Activated T-cell treated with anti-CD3 and anti-CD28 coated beads, Interleukin-2, amount 50 U/mL, for 1 hour (primary cell): ENCODE results near the gene RHBDD1.

Experiments
- DNase-seq: peaks from one replicate; pipeline ENCODE4 v3.0.0-alpha.2; 2020

The RHBDD1 gene

GRCh38 chr2:226994775-226995174, 158.9 kb downstream of the RHBDD1 start:
- DNase-seq: no peak

DNA sequence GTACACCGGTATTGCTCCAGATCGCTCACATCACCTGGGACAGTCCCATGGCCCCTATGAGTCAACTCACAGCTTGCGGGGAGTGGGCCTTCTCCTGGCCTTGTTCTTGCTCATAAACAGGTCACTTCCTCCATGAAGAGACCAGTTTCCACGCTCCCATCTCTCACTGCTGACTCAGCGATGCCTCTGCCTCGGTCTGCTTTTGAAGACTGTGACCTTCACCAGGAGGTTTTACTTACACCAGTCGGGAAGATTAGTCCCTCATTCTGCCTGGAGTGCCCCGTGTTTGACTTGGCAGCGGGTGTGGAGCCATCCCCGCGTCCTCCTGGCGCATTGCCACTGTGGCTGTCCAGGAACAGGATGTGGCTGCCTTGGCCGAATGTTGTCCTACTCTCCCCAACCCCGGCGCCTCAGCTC, 159.8 kb downstream of the RHBDD1 start:
- no peak for DNase-seq

- DNase-seq: no peak
Observed at GRCh38 chr2:226999661-227000060, 163.8 kb downstream of the RHBDD1 start.

- no peak for DNase-seq
Observed at GRCh38 chr2:227000123-227000522, 164.3 kb downstream of the RHBDD1 start.

DNA sequence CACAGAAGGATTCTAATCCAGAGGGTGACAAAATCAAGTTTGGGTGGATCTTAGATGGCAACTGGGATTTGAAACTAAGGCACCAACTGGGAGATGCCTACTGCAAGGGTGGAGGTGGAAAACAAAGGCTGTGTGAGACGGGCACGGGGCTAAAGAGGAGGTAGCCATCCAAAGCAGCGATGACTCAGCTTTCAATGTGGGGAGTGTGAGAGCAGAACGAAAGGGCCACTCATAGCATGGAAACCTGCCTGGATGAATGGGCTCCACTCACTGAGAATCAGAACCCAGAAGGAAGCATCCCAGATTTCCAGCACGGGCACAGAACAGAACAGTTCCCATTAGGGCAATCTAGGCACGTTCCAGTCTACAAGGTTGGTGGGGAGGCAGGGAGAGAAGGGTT, 168.6 kb downstream of the RHBDD1 start:
- DNase-seq: no peak

DNA sequence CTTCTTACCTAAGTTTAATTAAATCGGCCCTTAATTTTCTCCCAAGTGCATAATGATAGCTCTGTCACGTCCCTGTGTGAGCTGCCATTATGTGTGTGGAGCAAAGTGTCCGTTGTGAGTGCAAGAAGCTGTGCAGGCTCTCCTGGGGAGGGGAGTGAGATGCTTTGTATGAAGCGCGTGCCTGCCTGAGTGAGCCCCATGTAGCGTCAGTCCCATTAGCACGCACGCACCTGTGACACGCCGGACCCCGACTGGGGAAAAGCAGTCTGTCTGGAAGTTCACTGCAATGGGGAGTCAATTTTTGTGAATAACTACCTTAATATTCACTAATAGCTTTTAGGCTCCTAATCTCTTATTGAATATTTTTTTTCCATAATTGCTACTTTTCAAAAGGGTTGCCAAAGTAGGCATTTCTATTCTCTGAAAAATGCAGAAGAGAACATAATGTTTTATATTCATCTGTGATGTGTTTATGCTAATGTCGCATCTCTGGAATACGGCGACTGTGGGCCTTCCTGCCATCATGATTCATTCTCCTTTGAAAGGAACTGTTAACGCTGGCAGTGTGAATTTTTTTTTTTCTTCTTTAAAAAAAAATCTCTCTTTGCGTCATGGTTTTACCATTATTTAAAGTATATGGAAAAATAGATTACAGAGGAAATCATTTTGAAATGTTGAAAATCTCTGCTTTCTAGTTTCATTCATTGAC, 170.5 kb downstream of the RHBDD1 start:
- no peak for DNase-seq

DNA sequence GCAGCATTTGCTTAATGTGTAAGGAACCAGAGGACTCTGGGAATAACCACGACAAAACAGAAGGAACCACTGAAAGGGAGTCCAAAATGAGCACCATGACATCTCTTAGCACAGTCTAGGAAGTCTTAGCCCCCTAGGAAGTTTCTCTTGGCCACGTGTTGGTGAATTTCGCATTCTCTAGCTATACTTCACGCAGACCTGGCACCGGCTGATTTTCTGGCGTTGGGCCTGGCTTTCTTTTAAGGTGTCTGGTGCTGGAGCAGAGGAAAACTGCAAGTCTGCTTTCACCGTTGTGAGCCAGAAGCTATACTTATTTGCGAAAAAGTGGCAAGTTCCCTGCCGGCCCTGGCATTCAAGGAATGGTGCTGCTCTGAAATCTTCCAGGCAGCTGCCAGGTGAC, 171.3 kb downstream of the RHBDD1 start:
- DNase-seq: no peak

DNA sequence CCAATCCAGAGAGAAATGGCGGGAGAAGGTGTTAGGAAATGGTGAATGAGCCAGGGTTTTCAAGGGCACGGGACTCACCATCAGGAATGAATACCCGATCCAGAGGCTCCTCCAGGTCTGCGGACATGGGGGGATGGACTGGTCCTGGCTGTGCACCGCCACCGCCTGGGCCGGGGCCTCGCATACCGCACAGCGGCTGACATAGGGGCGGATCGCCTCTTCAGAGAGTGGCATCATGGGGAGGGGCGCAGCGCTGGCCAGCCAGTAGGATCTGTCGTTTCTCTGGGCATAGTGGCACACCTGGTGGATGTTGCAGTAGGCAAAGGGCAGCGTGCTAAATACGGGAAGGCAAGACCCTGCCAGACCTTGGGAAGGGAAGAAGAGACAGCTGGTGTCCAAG, 172.1 kb downstream of the RHBDD1 start:
- no peak for DNase-seq

DNA sequence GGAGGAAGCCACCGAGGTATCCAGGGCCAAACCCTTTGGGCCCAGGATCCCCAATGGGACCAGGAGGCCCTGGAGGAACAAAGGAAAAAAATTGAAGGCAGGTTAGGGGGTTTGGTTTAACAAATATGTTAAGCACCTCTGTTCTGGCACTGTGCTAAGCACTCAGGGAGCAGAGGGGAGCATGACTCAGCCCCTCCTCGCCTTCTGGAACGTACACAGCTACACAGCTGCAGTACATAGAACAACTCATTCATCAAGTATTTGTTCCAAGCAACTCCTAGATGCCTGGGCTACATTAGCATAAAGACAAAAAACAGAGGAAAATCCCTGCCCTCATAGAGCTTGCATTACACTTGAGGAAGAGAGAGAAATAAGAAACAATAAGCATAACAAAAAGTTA, 174.6 kb downstream of the RHBDD1 start:
- DNase-seq: no peak

- no peak for DNase-seq
Observed at GRCh38 chr2:227013330-227013729, 177.5 kb downstream of the RHBDD1 start.

DNA sequence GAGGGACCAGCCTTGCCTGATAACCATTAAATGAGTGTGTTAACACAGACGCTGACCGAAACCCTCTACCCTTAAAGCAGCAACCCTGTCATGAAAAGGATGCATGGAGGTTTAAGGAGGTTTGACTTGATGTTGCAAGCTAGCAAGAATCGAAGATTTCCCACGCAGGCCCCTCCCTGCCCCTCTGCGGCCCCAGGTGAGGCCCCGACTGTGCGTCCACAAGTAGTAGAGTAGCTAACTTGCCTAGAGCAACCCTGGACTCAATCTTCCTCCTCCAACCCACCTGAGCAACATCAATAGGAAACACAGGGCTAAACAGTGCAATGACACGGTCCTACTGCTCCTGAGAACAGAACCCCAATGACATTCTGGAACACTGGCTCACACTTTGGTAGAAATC, 178.0 kb downstream of the RHBDD1 start:
- no peak for DNase-seq

DNA sequence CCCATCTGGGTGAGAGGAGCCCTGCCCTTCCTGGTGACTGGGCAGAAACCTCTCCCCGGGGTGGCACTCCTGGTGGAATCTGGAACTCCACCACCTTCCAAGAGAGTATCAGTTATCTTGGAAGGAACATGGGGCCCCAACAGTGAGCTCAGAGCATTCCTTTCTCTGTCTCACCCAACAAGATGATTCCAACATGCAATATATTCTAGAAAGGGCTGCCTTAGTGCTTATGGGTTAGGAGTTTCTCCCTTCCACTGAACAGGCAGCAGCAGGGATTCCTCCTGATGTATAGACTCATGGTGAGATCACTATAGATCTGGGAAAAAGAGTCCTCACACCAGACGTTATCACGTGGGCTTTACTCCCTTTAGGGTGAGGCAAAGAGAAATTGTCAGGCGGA, 181.0 kb downstream of the RHBDD1 start:
- DNase-seq: no peak

- DNase-seq: no peak
Observed at GRCh38 chr2:227020416-227020815, 184.6 kb downstream of the RHBDD1 start.

- DNase-seq: no peak
Observed at GRCh38 chr2:227022608-227023007, 186.8 kb downstream of the RHBDD1 start.

- no peak for DNase-seq
Observed at GRCh38 chr2:227025510-227025909, 189.7 kb downstream of the RHBDD1 start.

DNA sequence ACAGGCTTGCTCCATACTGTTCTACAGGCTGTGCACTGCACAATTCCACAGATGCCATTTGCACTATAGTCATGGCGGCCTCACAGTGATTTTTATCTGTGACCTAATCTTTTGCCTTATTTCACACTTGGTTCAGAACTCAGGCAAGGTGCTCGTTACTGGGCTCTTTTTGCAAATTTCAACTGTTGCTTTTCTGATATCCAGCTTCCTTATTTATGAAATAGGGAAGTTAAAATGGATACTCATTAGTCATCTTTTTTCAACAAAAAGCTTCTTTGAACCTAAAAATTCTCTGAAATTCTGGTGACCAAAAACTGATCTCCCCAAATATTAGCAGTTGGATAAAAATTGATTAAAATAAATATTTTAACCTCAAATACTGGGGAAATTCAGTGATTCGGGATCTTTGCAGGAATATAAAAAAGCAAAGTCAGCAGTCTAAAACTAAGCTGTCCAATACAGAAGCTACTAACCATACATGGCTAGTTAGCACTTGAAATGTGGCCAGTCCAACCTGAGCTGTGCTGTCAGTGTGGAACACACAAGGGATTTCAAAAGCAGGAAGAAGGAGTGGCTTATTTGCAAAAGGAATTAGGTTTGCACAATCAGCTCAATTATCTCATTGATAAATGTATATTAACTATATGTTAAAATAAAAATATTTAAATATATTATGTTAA, 193.7 kb downstream of the RHBDD1 start:
- no peak for DNase-seq

GRCh38 chr2:227030789-227031188, 194.9 kb downstream of the RHBDD1 start:
- DNase-seq: no peak

GRCh38 chr2:227031379-227031778, 195.5 kb downstream of the RHBDD1 start:
- no peak for DNase-seq

DNA sequence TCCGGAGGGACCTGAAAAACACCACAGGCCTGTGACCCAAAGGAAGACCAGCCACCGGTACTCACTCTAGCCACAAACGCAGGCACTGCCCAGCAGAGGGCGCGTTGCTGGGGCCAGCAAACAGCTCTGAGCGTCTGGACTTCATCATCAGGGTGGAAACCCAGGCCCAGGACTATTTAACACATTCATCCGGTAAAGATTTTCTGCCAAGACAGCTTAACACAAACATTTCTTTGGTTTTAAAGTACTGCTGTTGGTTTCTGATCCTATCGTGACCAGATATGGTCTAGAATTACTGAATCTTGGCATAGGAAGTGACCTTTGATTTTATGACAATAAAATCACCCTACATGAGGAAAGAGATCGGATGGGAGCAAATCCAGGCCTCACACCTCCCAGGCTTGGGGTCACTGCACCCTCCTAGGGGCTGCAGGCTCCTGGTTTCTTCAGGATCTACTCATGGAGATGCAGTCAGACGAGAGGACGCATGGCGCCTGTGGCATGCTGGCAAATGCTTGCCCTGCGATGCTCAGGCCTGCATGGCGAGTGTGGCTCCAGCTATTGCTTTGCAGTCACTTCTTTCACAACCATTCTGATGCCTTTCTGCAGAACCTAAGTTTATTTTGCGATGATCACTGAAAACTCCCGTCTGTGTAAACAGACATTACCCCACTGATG, 197.8 kb downstream of the RHBDD1 start:
- no peak for DNase-seq

- no peak for DNase-seq
Observed at GRCh38 chr2:227035711-227036367, 200.0 kb downstream of the RHBDD1 start.

DNA sequence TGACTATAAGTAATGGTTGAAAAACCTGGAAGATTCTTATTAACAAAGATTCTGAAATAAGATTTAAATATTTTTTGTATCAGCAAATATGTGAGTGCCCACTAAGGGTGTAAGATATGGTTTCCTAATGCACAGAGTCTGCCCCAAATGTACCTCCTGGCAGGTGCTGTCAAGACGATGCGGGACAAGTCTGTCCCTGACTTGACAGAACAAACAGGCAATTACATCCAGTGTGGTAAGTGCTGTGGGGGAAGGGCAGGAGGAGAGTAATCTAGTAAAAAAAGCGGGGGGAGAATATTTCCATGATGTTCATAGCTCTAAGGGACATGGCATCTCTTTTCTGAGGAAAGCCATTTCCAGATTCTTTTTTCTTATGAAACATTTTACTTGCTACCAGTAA, 200.7 kb downstream of the RHBDD1 start:
- no peak for DNase-seq

- DNase-seq: no peak
Observed at GRCh38 chr2:227038550-227039189, 202.8 kb downstream of the RHBDD1 start.

- DNase-seq: no peak
Observed at GRCh38 chr2:227043981-227044380, 208.1 kb downstream of the RHBDD1 start.
